ENCODE data around the gene GPR157.

Gene GPR157

GRCh38 chr1:9051379-9051778, 77.5 kb downstream of the GPR157 start:
- no peak for DNase-seq (ENCODE audit: low read depth in 2 of 2)
- H3K4me3 ChIP-seq (replicated peaks in 1 of 2; ENCODE audit: low read depth in 2 of 2, low read length in 2 of 2) = no peak overlapping the region
- no peak for TF ChIP-seq CTCF (IDR thresholded peaks at IDR 0.05; ENCODE audit: low read depth, low read length)

- H3K4me3 ChIP-seq (replicated peaks in 1 of 2; ENCODE audit: low read depth in 2 of 2, low read length in 2 of 2) = no peak overlapping the region
- DNase-seq (ENCODE audit: low read depth in 2 of 2) = no peak
Observed at GRCh38 chr1:9050803-9051202, 78.1 kb downstream of the GPR157 start.

More at GRCh38 chr1:9050803-9051202, 78.1 kb downstream of the GPR157 start:
- no peak for TF ChIP-seq CTCF (IDR thresholded peaks at IDR 0.05; ENCODE audit: low read depth, low read length)
